SIG-M5 treated with dmso at 0.1 percent for 504 hours (cell line): ENCODE measurements around the gene THADA.
"Not testable (repeated sequence)": the region's sequence is repeated elsewhere in the genome, so short reads cannot be mapped to it uniquely, and the experiment has no call there.

Source experiments
- DNase-seq: peaks from one replicate; lab custom pipeline; 2025; ENCODE audit not compliant: unreplicated experiment; lab: John Stamatoyannopoulos, UW

Gene THADA

DNA sequence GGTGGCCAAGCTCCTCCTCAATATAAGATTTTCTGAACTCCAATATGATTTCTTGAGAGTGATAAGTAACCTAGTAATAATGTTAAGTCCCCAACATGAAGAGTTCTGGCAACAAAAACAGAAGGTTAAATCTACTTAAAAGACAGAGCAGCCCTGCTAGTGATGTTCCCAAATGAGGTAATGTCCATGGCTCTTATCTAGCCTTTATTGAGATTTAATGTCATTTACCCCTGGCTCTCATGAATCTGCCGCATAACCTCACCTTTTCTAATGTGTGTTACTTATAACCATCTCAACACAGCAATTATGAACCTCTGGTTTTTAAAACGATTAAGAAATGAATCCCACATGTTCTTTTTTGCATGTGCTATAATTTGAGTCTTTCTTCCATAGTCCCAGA is 201.9 kb downstream of the THADA start:
- DNase-seq: no peak

GRCh38 chr2:43391878-43392215 is 204.0 kb downstream of the THADA start:
- no peak for DNase-seq

- no peak for DNase-seq
Observed at GRCh38 chr2:43391201-43391877, 204.5 kb downstream of the THADA start.

DNA sequence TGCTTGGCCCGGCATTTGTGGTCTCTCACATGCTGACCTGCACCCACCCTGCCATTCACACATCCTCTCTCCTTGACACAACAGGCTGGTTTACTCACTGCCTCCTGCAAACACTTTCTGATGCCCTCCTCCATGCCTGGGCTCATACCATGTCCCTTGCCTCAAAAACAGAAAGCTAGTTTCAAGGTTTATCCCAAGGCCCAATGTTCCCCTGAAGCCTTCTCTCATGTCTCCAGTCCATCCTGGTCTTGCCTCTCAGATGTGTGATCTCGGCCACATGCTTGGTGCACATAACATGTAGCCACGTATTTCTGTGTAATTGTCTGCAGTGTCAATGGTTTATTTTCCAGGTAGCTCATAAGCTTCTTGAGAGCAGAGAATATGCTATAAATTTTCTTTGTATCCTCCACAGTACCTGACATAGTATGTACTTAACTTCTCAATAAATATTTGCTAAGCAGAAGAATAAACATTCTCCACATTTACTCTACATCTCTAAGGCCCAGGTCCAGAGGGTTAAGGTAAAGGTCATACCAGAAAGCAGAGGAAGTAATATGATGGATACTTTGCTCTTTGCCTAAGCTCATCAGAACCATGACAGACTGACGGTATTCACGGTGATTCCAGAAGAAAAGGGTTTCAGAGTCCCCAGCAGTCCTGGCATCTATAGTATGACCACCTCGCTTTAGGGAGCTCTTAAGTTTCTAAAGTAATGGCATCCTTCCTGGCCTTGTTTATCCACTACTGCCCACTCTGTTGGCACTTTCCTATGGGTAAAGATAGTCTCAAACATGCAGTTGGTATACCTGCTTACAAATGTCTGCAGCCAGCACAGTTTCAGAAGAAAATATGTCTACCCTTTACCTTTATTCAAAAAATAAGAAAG is 206.0 kb downstream of the THADA start:
- peak; percentile 16 for DNase-seq

DNA sequence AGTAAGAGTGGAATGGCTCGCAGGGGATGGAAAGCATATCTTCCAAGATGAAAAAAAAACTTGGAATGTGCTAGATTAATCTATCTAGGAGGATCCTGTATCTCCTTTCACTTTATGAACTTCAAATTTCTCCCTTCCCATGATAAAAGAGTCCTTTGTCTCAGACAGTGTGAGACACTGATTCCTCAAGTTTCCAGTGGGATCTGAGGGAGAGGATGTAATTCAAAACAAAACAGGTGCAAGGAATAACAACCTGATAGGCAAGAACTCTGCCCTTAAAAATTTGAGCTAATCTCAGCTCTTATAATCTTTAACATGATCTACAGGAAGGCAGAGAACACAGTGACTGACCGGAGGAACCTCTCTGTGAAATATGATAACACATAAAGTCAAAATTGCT is 207.5 kb downstream of the THADA start:
- DNase-seq: no peak

GRCh38 chr2:43387092-43388062 is 208.5 kb downstream of the THADA start:
- no peak for DNase-seq

- not testable (repeated sequence) for DNase-seq
Observed at GRCh38 chr2:43386679-43387078, 209.2 kb downstream of the THADA start.

GRCh38 chr2:43384143-43384542 is 211.7 kb downstream of the THADA start:
- no peak for DNase-seq

- DNase-seq: no peak
Observed at GRCh38 chr2:43383533-43383932, 212.3 kb downstream of the THADA start.

- no peak for DNase-seq
Observed at GRCh38 chr2:43379494-43379893, 216.3 kb downstream of the THADA start.

GRCh38 chr2:43377327-43377726 is 218.5 kb downstream of the THADA start:
- no peak for DNase-seq

DNA sequence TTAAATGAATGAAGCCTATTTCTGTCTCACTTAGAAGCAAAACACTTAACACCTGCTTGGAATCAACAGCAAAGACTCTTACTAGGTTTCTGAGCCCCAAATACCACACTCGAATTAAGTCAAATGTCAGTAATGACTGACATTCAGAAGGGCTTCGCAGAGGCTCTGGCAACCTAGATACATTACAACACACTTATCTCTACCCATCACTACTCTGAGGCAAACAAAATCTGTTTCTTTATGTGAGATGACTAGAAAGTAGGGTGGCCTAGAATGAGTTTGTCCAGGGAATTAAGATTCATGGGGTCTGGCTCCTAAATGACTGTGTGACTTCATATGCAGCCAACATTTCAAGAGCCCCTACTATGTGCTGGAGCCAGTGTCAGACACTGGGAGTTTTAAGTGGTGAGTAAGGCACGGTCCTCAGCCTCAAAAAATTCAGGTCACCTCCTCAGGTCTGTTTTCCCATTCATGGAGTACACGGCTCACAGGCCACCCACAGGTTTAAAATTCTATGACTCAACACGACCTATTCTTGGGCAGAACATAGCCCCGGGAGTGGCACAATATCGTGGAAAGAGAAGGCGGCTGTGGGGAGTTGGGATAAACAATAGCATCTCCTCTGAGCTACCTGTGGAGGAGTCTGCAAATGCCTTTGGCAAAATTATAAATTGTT is 219.2 kb downstream of the THADA start:
- DNase-seq: no peak

- no peak for DNase-seq
Observed at GRCh38 chr2:43375746-43376522, 219.9 kb downstream of the THADA start.

DNA sequence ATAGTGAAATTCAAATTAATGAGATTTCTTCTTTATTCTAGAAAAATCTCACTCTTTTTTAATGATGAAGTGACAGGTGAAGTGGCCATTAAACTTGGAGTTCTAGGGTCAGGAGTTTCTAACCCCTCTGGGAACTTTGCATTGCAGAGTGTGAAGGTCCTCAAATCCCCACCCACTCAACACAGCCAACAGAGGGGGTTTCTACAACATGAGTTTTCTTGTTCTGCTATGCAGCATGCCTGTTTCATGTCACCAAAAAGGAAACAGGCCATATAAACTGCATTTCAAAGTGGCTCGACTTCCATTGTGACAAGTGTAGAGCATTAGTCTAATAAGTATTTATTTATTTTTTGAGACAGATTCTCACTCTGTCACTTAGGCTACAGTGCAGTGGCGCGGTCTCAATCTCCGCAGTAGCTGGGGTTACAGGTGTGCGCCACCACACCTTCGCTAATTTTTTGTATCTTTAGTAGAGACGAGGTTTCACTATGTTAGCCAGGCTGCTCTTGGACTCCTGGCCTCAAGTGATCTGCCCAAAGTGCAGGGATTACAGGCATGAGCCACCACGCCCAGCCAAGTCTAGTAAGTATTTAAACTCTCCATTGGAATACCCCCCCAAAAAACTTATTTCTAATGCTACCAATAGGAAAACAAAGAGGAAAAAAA is 223.3 kb downstream of the THADA start:
- no peak for DNase-seq

DNA sequence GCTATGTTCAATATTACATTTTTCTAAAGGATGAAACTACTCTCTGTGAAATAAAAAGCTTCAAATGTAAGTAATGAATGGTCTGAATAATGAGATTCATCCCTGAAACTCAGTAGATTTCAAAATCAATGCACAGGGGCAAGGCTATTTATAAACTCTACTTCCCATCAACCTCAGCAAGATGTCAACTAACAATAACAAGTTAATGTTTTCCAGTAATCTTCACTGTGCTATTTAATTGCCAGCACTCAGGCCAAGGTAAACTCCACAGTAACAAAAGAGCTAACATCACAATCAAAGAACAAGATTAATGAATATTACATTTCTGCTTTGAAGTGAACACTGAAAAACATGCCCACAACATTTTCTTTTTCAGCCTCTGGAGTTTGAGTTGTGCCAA is 225.1 kb downstream of the THADA start:
- DNase-seq: no peak

DNA sequence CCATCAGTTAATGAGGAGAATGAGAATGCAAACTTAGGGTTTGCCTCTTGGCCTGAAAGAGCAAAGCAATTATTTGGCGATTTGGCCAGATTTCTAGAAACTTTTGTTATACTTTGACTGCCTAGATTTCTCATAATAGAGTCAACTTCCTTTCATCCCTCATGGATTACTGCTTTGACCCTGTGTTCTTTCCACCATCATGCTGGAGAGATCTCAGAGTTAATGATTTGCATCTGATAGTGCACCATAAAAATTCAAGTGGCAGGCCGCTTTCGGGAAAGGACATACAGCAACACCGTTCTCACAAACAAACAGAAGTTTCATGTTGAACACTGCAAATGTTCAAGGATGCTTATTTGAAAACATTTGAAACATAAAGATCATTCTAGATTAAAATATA is 225.7 kb downstream of the THADA start:
- no peak for DNase-seq

GRCh38 chr2:43368483-43369385 is 227.1 kb downstream of the THADA start:
- DNase-seq: no peak

DNA sequence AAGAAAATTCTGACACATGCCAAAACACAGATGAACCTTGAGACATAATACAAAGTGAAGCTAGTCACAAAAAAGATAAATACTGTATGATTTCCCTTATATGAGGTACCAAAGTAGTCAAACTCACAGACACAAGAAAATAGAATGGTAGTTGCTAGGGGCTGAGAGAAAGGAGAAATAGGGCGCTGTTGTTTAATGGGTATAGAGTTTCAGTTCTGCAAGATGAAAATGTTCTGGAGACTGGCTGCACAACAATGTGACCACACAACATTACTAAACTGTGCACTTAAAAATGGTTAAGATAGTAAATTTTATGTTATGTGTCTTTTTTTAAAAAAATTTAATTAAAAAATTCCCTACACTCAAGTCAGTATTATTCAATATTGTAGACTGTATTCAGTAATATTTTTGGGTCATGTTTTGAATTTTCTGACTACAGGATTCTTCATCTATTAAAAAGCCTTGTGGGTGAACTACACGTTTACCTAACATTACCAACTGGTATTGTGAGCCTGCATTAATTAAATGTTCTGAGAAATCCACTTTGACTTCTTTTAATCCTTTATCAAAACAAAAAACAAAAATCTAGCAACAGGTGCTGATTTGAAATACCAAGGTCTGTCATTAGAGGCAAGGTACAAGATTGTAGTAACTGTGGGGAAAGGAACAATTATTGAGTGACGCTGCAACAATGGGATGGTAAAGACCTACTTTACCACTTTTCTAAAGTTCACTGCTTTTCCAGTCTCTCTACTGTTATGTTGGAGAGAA is 228.6 kb downstream of the THADA start:
- DNase-seq: peak; percentile 86
